A673 (cell line): ENCODE measurements around the gene PPP2R2D. TPM values are rescaled to one million over a fixed set of nuclear protein-coding genes. Genes with fewer than 3 reads are reported as not detected.

ENCODE experiments used
- BruUV-seq: library from RNA; stranded (reverse); fragments of 400-500 nt; replicated peaks from 2 replicates; lab custom pipeline; 2021; lab: Mats Ljungman, UMichigan
- CTCF ChIA-PET: fragments of 300-600 bp; sonication (Branson Sonifier 250); formaldehyde crosslinking; loops from one replicate; lab custom pipeline; 2022; ENCODE audit warnings: antibody characterized with exemption; lab: Charles Lee
- POLR2A ChIA-PET: fragments of 300-600 bp; sonication (Branson Sonifier 250); formaldehyde crosslinking; loops from one replicate; lab custom pipeline; 2022; ENCODE audit warnings: antibody characterized with exemption; ENCODE audit not compliant: low non-redundant PET; lab: Charles Lee
- DNase-seq: peaks from one replicate; pipeline ENCODE4 v3.0.0-alpha.2; 2015; ENCODE audit warnings: low spot score
- H3K27ac ChIP-seq: fragments of 200-600 bp; sonication (generic); 2 replicates; pipeline ENCODE4 v1.5.1; 2016; ENCODE audit warnings: mixed run types, low read depth, mild to moderate bottlenecking, mixed read lengths, antibody characterized with exemption, low read length; ENCODE audit not compliant: poor library complexity, severe bottlenecking
- H3K27me3 ChIP-seq: fragments of 200-600 bp; sonication (generic); replicated peaks from 2 replicates; pipeline ENCODE4 v1.6.1; 2017; ENCODE audit warnings: mixed run types, low read depth, mild to moderate bottlenecking, mixed read lengths, antibody characterized with exemption, low read length; ENCODE audit not compliant: insufficient read depth, poor library complexity
- H3K36me3 ChIP-seq: fragments of 200-600 bp; sonication (generic); 2 replicates; pipeline ENCODE4 v1.6.1; 2016; ENCODE audit warnings: mixed run types, mild to moderate bottlenecking, mixed read lengths, antibody characterized with exemption, low read length; ENCODE audit not compliant: insufficient read depth, poor library complexity, severe bottlenecking
- H3K4me1 ChIP-seq: fragments of 200-600 bp; sonication (generic); 2 replicates; pipeline ENCODE4 v1.6.1; 2017; ENCODE audit warnings: mixed run types, mild to moderate bottlenecking, mixed read lengths, antibody characterized with exemption, low read length; ENCODE audit not compliant: insufficient read depth, poor library complexity, severe bottlenecking
- H3K4me3 ChIP-seq: fragments of 200-600 bp; sonication (generic); 2 replicates; pipeline ENCODE4 v1.5.1; 2016; ENCODE audit warnings: low read depth, mixed run types, mild to moderate bottlenecking, mixed read lengths, low read length; ENCODE audit not compliant: poor library complexity, severe bottlenecking
- H3K9me3 ChIP-seq: fragments of 200-600 bp; sonication (generic); 2 replicates; pipeline ENCODE4 v1.6.1; 2016; ENCODE audit warnings: mixed run types, low read depth, mild to moderate bottlenecking, mixed read lengths, antibody characterized with exemption, low read length; ENCODE audit not compliant: poor library complexity, severe bottlenecking
- CTCF ChIP-seq: fragments of 300-800, 200-600 bp; sonication (generic); conservative IDR thresholded peaks from 2 replicates; pipeline ENCODE4 v1.5.1; 2017; ENCODE audit warnings: low read depth, mild to moderate bottlenecking, antibody characterized with exemption, low read length, moderate library complexity, mixed read lengths
- EZH2 ChIP-seq: fragments of 200-600 bp; sonication (generic); IDR thresholded peaks from 2 replicates; pipeline ENCODE4 v1.6.1; 2017; ENCODE audit warnings: borderline replicate concordance, low read depth, mild to moderate bottlenecking, mixed read lengths, antibody characterized with exemption, low read length; ENCODE audit not compliant: poor library complexity, severe bottlenecking
- intact Hi-C: fragments of 100-400 bp; cut with micrococcal nuclease; formaldehyde crosslinking; loops from one replicate; pipeline ENCODE4 v1.10.0; 2022; ENCODE audit not compliant: unreplicated experiment
- total RNA-seq: library from RNA; stranded (reverse); gene quantifications from 2 replicates; pipeline ENCODE4 v1.2.3, GENCODE V29; 2021

The PPP2R2D gene
- total RNA-seq, 1 experiment from 2014 or later: 49.1 TPM

DNA sequence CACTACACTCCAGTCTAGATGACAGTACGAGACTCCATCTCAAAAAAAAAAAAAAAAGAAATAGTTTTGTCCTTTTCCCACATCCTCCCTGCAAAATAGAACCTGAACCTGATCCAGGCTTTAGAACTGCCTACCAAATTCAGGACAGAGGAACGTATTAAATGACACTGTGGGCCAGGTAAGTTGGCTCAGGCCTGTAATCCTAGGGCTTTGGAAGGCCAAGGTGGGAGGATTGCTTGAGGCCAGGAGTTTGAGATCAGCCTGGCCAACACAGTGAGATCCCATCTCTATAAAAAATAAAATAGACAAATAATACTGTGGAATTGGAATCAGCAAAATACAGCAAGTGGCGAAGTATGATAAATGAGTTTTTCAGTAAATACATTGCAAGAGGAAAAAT lies 90.9 kb downstream of the PPP2R2D start:
- Histone ChIP-seq H3K9me3 (no peaks in the 10 kb centered on the region), H3K4me3 (no peak overlapping the region), H3K27ac (no peak overlapping the region), H3K27me3 (no peaks in the 10 kb centered on the region), H3K4me1 (no peaks in the 10 kb centered on the region), H3K36me3 (no peaks in the 10 kb centered on the region)
- BruUV-seq: no TSS peak
- POLR2A ChIA-PET: no interaction called here
- TF ChIP-seq EZH2: no peak
- no peak for TF ChIP-seq CTCF
- intact Hi-C loops: no loop called here
- no peak for DNase-seq
- CTCF ChIA-PET: no interaction called here

DNA sequence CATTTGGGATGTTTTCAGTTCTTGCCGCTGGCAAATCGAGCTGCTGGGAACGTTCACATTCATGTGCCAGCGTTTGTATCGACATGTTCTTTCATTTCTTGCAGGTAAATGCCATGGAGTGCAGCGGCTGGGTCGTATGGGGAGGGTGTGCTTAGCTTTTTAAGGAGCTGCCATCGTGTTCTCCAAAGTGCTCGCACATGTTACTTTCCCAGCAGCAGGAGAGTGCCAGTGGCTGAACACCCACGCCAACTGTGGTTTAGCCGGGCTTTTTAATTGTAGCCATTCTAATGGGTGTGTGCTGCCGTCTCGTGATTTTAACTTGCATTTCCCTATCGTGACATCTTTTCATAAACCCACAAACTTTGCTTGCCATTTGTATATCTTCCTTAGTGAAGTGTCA lies 92.5 kb downstream of the PPP2R2D start:
- ChIA-PET POLR2A (no interaction called here), CTCF (no interaction called here)
- Histone ChIP-seq H3K27ac (no peak overlapping the region), H3K4me1 (peaks cover 6% of the 10 kb centered on the region), H3K4me3 (no peak overlapping the region), H3K9me3 (no peaks in the 10 kb centered on the region), H3K27me3 (no peaks in the 10 kb centered on the region), H3K36me3 (no peaks in the 10 kb centered on the region)
- TF ChIP-seq CTCF (no peak), EZH2 (no peak)
- no TSS peak for BruUV-seq
- intact Hi-C loops: no loop called here
- no peak for DNase-seq

DNA sequence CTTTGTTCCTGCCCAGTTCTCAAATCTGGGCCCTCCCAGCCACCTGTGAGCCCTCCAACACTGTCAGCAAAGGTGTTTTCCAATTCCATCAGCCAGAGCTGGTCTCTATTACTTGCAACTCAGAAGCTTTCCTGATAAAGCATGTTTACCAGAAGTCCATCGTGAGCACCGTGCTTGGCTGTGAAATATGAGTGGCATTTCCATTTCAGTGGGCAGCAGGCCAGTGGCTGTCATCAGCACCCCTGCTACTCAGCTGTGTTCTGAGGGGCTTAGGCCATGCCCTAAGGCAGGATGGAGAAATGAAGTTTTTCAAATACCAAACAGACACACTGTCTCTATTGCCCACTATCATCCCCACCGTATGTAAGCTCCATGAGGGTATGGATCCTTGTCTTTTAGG lies 93.6 kb downstream of the PPP2R2D start:
- Histone ChIP-seq H3K27me3 (no peaks in the 10 kb centered on the region), H3K4me1 (peaks cover 6% of the 10 kb centered on the region), H3K27ac (no peak overlapping the region), H3K4me3 (no peak overlapping the region), H3K9me3 (no peaks in the 10 kb centered on the region), H3K36me3 (no peaks in the 10 kb centered on the region)
- no peak for DNase-seq
- ChIA-PET POLR2A (no interaction called here), CTCF (no interaction called here)
- no peak for TF ChIP-seq EZH2
- TF ChIP-seq CTCF: no peak
- intact Hi-C loops: no loop called here
- BruUV-seq: no TSS peak
